ENCODE results near the gene OR4C6.

DNA sequence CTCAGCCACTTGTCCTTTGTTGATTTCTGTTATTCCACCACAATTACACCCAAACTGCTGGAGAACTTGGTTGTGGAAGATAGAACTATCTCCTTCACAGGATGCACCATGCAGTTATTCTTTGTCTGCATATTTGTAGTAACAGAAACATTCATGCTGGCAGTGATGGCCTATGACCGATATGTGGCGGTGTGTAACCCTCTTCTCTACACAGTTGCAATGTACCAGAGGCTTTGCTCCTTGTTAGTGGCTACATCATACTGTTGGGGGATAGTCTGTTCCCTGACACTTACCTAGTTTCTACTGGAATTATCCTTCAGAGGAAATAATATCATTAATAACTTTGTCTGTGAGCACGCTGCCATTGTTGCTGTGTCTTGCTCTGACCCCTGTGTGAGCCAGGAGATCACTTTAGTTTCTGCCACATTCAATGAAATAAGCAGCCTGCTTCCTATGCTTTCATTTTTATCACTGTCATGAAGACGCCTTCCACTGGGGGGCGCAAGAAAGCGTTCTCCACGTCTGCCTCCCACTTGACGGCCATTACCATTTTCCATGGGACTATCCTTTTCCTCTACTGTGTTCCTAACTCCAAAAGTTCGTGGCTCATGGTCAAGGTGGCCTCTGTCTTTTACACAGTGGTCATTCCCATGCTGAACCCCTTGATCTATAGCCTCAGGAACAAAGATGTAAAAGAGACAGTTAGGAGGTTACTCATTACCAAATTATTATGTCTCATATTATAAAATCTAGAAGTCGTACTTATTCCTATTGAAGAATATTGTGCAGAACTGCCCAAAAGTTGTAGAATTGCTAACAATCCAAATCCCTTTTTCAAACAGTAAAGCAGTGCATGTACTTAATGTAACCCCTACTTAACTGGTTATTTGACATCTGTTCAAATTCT, 53.2 kb downstream of the OR4C6 start:
- no peak for TF ChIP-seq POLR2A (IDR thresholded peaks at IDR 0.05)
- TF ChIP-seq, protein P1, sequence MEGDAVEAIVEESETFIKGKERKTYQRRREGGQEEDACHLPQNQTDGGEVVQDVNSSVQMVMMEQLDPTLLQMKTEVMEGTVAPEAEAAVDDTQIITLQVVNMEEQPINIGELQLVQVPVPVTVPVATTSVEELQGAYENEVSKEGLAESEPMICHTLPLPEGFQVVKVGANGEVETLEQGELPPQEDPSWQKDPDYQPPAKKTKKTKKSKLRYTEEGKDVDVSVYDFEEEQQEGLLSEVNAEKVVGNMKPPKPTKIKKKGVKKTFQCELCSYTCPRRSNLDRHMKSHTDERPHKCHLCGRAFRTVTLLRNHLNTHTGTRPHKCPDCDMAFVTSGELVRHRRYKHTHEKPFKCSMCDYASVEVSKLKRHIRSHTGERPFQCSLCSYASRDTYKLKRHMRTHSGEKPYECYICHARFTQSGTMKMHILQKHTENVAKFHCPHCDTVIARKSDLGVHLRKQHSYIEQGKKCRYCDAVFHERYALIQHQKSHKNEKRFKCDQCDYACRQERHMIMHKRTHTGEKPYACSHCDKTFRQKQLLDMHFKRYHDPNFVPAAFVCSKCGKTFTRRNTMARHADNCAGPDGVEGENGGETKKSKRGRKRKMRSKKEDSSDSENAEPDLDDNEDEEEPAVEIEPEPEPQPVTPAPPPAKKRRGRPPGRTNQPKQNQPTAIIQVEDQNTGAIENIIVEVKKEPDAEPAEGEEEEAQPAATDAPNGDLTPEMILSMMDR (IDR thresholded peaks at IDR 0.05) = no peak

Data from heart left ventricle (tissue), 13 donors.